ENCODE measurements around the gene C19orf85. TPM values are rescaled to one million over a fixed set of nuclear protein-coding genes. Genes with fewer than 3 reads are reported as not detected.

C19orf85 gene
- total and polyA plus RNA-seq, 2 experiments from 2014 or later: 1.7 to 3.4 TPM

DNA sequence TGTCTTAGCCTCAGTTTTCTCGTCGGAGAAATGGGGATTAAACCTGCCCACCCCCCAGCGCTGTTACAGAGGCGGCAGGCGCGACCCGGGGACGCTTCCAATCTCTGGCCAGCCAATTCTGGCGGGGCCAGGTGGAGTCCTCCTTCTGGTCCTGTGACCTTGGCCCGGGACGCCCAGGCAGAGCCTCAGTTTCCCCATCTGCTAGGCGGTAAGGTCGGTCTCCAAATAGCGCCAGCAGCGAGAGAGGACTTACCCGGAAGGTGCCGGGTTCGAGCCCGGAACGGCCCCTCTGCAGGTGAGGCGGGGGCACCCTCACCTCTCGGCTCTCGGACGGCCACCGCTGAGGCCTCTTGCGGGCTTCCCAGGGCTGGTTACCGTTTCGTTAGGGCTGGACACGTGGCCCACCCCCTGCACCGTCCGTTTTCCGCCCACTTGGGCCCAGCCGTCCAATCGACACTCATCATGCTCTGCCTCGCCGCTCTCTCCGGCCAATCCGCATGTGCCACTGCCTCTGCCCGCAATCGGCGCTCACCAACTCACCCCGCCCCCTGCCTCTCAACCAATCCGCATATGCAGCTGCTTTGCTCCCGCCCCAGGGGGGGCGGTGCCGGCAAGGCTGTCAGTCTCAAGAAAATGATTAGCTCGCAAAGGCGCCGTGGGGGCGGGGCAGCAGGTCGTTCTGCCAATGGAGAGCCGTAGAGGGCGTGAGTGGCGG, 3.1 kb downstream of the C19orf85 start, which contains the start of gene ISOC2 (continued):
- TF ChIP-seq, protein P1, sequence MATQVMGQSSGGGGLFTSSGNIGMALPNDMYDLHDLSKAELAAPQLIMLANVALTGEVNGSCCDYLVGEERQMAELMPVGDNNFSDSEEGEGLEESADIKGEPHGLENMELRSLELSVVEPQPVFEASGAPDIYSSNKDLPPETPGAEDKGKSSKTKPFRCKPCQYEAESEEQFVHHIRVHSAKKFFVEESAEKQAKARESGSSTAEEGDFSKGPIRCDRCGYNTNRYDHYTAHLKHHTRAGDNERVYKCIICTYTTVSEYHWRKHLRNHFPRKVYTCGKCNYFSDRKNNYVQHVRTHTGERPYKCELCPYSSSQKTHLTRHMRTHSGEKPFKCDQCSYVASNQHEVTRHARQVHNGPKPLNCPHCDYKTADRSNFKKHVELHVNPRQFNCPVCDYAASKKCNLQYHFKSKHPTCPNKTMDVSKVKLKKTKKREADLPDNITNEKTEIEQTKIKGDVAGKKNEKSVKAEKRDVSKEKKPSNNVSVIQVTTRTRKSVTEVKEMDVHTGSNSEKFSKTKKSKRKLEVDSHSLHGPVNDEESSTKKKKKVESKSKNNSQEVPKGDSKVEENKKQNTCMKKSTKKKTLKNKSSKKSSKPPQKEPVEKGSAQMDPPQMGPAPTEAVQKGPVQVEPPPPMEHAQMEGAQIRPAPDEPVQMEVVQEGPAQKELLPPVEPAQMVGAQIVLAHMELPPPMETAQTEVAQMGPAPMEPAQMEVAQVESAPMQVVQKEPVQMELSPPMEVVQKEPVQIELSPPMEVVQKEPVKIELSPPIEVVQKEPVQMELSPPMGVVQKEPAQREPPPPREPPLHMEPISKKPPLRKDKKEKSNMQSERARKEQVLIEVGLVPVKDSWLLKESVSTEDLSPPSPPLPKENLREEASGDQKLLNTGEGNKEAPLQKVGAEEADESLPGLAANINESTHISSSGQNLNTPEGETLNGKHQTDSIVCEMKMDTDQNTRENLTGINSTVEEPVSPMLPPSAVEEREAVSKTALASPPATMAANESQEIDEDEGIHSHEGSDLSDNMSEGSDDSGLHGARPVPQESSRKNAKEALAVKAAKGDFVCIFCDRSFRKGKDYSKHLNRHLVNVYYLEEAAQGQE (IDR thresholded peaks at IDR 0.05; ENCODE audit: unreplicated experiment): no peak
- TF ChIP-seq EZH2phosphoT487 (IDR thresholded peaks at IDR 0.05; ENCODE audit: unreplicated experiment) (no peak), CREB1 (CRISPR knock-in tag; IDR thresholded peaks at IDR 0.05; ENCODE audit: low read depth) (peak; percentile 76), ZNF462 (CRISPR knock-in tag; IDR thresholded peaks at IDR 0.05) (no peak), NANOG (IDR thresholded peaks at IDR 0.05; ENCODE audit: borderline replicate concordance) (no peak), ZNF331 (CRISPR knock-in tag; IDR thresholded peaks at IDR 0.05; ENCODE audit: low read depth) (no peak), POLR2AphosphoS5 (IDR thresholded peaks at IDR 0.05; ENCODE audit: low read depth) (peak; percentile 81), STAT1 (IDR thresholded peaks at IDR 0.05; ENCODE audit: unreplicated experiment) (no peak), EZH2 (IDR thresholded peaks at IDR 0.05; ENCODE audit: low read depth, unreplicated experiment) (no peak)
